ENCODE data around the gene DTL.

- TF ChIP-seq TCF12 (IDR thresholded peaks at IDR 0.05; ENCODE audit: low read depth): no peak
- TF ChIP-seq REST (IDR thresholded peaks at IDR 0.05; ENCODE audit: low read depth): no peak
- TF ChIP-seq CREB1 (IDR thresholded peaks at IDR 0.05; ENCODE audit: low read depth): no peak
- TF ChIP-seq USF1 (IDR thresholded peaks at IDR 0.05): no peak
- no peak for TF ChIP-seq NFIC (IDR thresholded peaks at IDR 0.05)
- no peak for TF ChIP-seq EP300 (IDR thresholded peaks at IDR 0.05; ENCODE audit: borderline replicate concordance)
Observed at GRCh38 chr1:212138457-212138856, 102.9 kb downstream of the DTL start.
